HG02588 (cell line): ENCODE measurements around the gene ACAD11.

Experiments used
- ATAC-seq: cut with Tn5 transposase; IDR thresholded peaks from one replicate; pipeline ENCODE4 v1.9.1; 2021; ENCODE audit warnings: mild to moderate bottlenecking, moderate library complexity; ENCODE audit not compliant: unreplicated experiment

Gene ACAD11

GRCh38 chr3:132517311-132517710, 142.3 kb downstream of the ACAD11 start:
- no peak for ATAC-seq

- ATAC-seq: no peak
Measured at GRCh38 chr3:132513057-132513456, 146.6 kb downstream of the ACAD11 start.

GRCh38 chr3:132509506-132509905, 150.1 kb downstream of the ACAD11 start:
- no peak for ATAC-seq

- ATAC-seq: no peak
Measured at GRCh38 chr3:132509096-132509495, 150.5 kb downstream of the ACAD11 start.
